ENCODE measurements around the gene STRIP2.

Gene STRIP2

GRCh38 chr7:129482781-129483180, 48.5 kb downstream of the STRIP2 start:
- H3K27ac ChIP-seq (ENCODE audit: low read length), result no peak overlapping the region
- no peak overlapping the region for H3K9ac ChIP-seq (ENCODE audit: low read depth, low read length)
- TF ChIP-seq CTCF (IDR thresholded peaks at IDR 0.05; ENCODE audit: borderline replicate concordance, extremely low read depth, low read length, poor library complexity, severe bottlenecking) (no peak), EZH2 (IDR thresholded peaks at IDR 0.05; ENCODE audit: borderline replicate concordance, low read depth, low read length, severe bottlenecking) (no peak)
- ATAC-seq (ENCODE audit: insufficient read depth, low read depth) (no peak), DNase-seq (no peak)
- no peaks in the 10 kb centered on the region for H3K4me1 ChIP-seq (ENCODE audit: insufficient read depth, low read length)
- H3K36me3 ChIP-seq (ENCODE audit: insufficient read depth, low read length), result no peaks in the 10 kb centered on the region; the same call in 1 of the 2 replicates
- no peaks in the 10 kb centered on the region for H3K9me3 ChIP-seq (ENCODE audit: insufficient read depth, low read length, severe bottlenecking)
- no peaks in the 10 kb centered on the region for H4K20me1 ChIP-seq (ENCODE audit: insufficient read depth, low read length)
- no peak overlapping the region for H3K4me3 ChIP-seq (ENCODE audit: low read depth in 1 of 2, low read length in 2 of 2)
- no peaks in the 10 kb centered on the region for H3K27me3 ChIP-seq (ENCODE audit: insufficient read depth, low read length, poor library complexity)
- H3K79me2 ChIP-seq (ENCODE audit: insufficient read depth, low read length), result no peaks in the 10 kb centered on the region
- no peak overlapping the region for H3K4me2 ChIP-seq (ENCODE audit: insufficient read depth, low read length)
- no peak overlapping the region for H2AFZ ChIP-seq (ENCODE audit: low read depth, low read length)

- Histone ChIP-seq H4K20me1 (ENCODE audit: insufficient read depth, low read length) (no peaks in the 10 kb centered on the region), H3K79me2 (ENCODE audit: insufficient read depth, low read length) (no peaks in the 10 kb centered on the region), H3K36me3 (ENCODE audit: insufficient read depth, low read length) (no peaks in the 10 kb centered on the region; the same call in 1 of the 2 replicates), H3K27ac (ENCODE audit: low read length) (no peak overlapping the region), H3K9me3 (ENCODE audit: insufficient read depth, low read length, severe bottlenecking) (no peaks in the 10 kb centered on the region), H3K9ac (ENCODE audit: low read depth, low read length) (no peak overlapping the region), H3K4me3 (ENCODE audit: low read depth in 1 of 2, low read length in 2 of 2) (no peak overlapping the region), H2AFZ (ENCODE audit: low read depth, low read length) (no peak overlapping the region), H3K4me2 (ENCODE audit: insufficient read depth, low read length) (no peak overlapping the region), H3K27me3 (ENCODE audit: insufficient read depth, low read length, poor library complexity) (no peaks in the 10 kb centered on the region), H3K4me1 (ENCODE audit: insufficient read depth, low read length) (no peaks in the 10 kb centered on the region)
- ATAC-seq (ENCODE audit: insufficient read depth, low read depth) (no peak), DNase-seq (no peak)
- TF ChIP-seq EZH2 (IDR thresholded peaks at IDR 0.05; ENCODE audit: borderline replicate concordance, low read depth, low read length, severe bottlenecking), result no peak
- TF ChIP-seq CTCF (IDR thresholded peaks at IDR 0.05; ENCODE audit: borderline replicate concordance, extremely low read depth, low read length, poor library complexity, severe bottlenecking), result no peak
Observed at GRCh38 chr7:129489491-129489890, 55.3 kb downstream of the STRIP2 start.

GRCh38 chr7:129492391-129492790, 58.2 kb downstream of the STRIP2 start:
- Histone ChIP-seq H3K36me3 (ENCODE audit: insufficient read depth, low read length) (no peaks in the 10 kb centered on the region), H3K9ac (ENCODE audit: low read depth, low read length) (no peak overlapping the region), H3K79me2 (ENCODE audit: insufficient read depth, low read length) (no peaks in the 10 kb centered on the region), H4K20me1 (ENCODE audit: insufficient read depth, low read length) (no peaks in the 10 kb centered on the region), H3K27me3 (ENCODE audit: insufficient read depth, low read length, poor library complexity) (no peaks in the 10 kb centered on the region), H3K4me2 (ENCODE audit: insufficient read depth, low read length) (no peak overlapping the region), H3K4me1 (ENCODE audit: insufficient read depth, low read length) (no peaks in the 10 kb centered on the region), H3K9me3 (ENCODE audit: insufficient read depth, low read length, severe bottlenecking) (no peaks in the 10 kb centered on the region), H3K27ac (ENCODE audit: low read length) (no peak overlapping the region), H3K4me3 (ENCODE audit: low read depth in 1 of 2, low read length in 2 of 2) (no peak overlapping the region), H2AFZ (ENCODE audit: low read depth, low read length) (no peak overlapping the region)
- TF ChIP-seq CTCF (IDR thresholded peaks at IDR 0.05; ENCODE audit: borderline replicate concordance, extremely low read depth, low read length, poor library complexity, severe bottlenecking) (no peak), EZH2 (IDR thresholded peaks at IDR 0.05; ENCODE audit: borderline replicate concordance, low read depth, low read length, severe bottlenecking) (no peak)
- ATAC-seq (ENCODE audit: insufficient read depth, low read depth) (no peak), DNase-seq (no peak)

GRCh38 chr7:129493555-129493954, 59.3 kb downstream of the STRIP2 start:
- H3K4me2 ChIP-seq (ENCODE audit: insufficient read depth, low read length), result no peak overlapping the region
- H3K4me3 ChIP-seq (ENCODE audit: low read depth in 1 of 2, low read length in 2 of 2), result no peak overlapping the region
- no peak overlapping the region for H3K27ac ChIP-seq (ENCODE audit: low read length)

More at GRCh38 chr7:129493555-129493954, 59.3 kb downstream of the STRIP2 start:
- H3K36me3 ChIP-seq (ENCODE audit: insufficient read depth, low read length), result no peaks in the 10 kb centered on the region
- DNase-seq, result no peak
- H3K9me3 ChIP-seq (ENCODE audit: insufficient read depth, low read length, severe bottlenecking), result no peaks in the 10 kb centered on the region
- H2AFZ ChIP-seq (ENCODE audit: low read depth, low read length), result no peak overlapping the region
- no peaks in the 10 kb centered on the region for H3K79me2 ChIP-seq (ENCODE audit: insufficient read depth, low read length)
- ATAC-seq (ENCODE audit: insufficient read depth, low read depth), result no peak
- TF ChIP-seq EZH2 (IDR thresholded peaks at IDR 0.05; ENCODE audit: borderline replicate concordance, low read depth, low read length, severe bottlenecking), result no peak
- peak; percentile 14 for TF ChIP-seq CTCF (IDR thresholded peaks at IDR 0.05; ENCODE audit: borderline replicate concordance, extremely low read depth, low read length, poor library complexity, severe bottlenecking)
- H3K4me1 ChIP-seq (ENCODE audit: insufficient read depth, low read length), result no peaks in the 10 kb centered on the region
- no peaks in the 10 kb centered on the region for H3K27me3 ChIP-seq (ENCODE audit: insufficient read depth, low read length, poor library complexity)
- no peaks in the 10 kb centered on the region for H4K20me1 ChIP-seq (ENCODE audit: insufficient read depth, low read length)
- H3K9ac ChIP-seq (ENCODE audit: low read depth, low read length), result no peak overlapping the region
